Testis (tissue), 2 donors: Measurements from ENCODE around the gene HEY2.

ENCODE experiments used
- CTCF ChIP-seq, 3 experiments: fragments of 450-650 bp in 2 of 3; fragments of 200-600 bp in 1 of 3; sonication (generic) in 1 of 3; IDR thresholded peaks; one replicate each; pipeline ENCODE4 v1.5.1; 2016 to 2019; ENCODE audit warnings: antibody characterized with exemption in 3 of 3, mild to moderate bottlenecking in 2 of 3, moderate library complexity in 1 of 3
- POLR2A ChIP-seq: fragments of 450-650 bp; IDR thresholded peaks from one replicate; pipeline ENCODE4 v1.6.1; 2017; ENCODE audit warnings: antibody characterized with exemption, mild to moderate bottlenecking, moderate library complexity

GRCh38 chr6:125749173-125749864 lies at the start of gene HEY2:
- TF ChIP-seq CTCF (IDR thresholded peaks at IDR 0.05) = peak in 1 of 3 experiments; percentile 5
- peak; percentile 17 for TF ChIP-seq POLR2A
